ENCODE results near the gene ADAMTS2. TPM values are rescaled to one million over a fixed set of nuclear protein-coding genes. Genes with fewer than 3 reads are reported as not detected.

Gene ADAMTS2
- total and polyA plus RNA-seq, 2 of the 4 experiments (the other 2 are of a cell fraction), result 19.0 to 58.8 TPM

- Histone ChIP-seq H2BK120ac (ENCODE audit: low read depth, low read length) (peak overlapping the region; percentile 72; the same call in 1 of the 2 replicates), H3K4me3 (ENCODE audit: insufficient read depth, low read depth, low read length) (no peak overlapping the region), H2AFZ (replicated peaks; ENCODE audit: low read length, poor library complexity) (peak overlapping the region; percentile 35), H4K8ac (ENCODE audit: low read depth in 2 of 2, low read length in 2 of 2) (no peak overlapping the region), H3K4me1 (ENCODE audit: control insufficient read depth, insufficient read depth, low read length) (peaks cover 22% of the 10 kb centered on the region), H2AK9ac (replicated peaks; ENCODE audit: low read depth, low read length, poor library complexity) (peak overlapping the region; percentile 71), H3K18ac (ENCODE audit: low read depth, low read length) (0 out of 2 replicates have a peak overlapping the region, but pooled peaks have one; percentile 2), H2BK5ac (ENCODE audit: low read depth, low read length, poor library complexity, severe bottlenecking) (peak overlapping the region; percentile 60), H3K23ac (ENCODE audit: low read depth, low read length) (0 out of 2 replicates have a peak overlapping the region, but pooled peaks have one; percentile 68), H3K27me3 (ENCODE audit: control insufficient read depth, insufficient read depth, low read length) (no peaks in the 10 kb centered on the region), H3K4me2 (ENCODE audit: low read depth, low read length) (no peak overlapping the region), H2AK5ac (ENCODE audit: low read depth, low read length) (peak overlapping the region; percentile 87), H3K27ac (ENCODE audit: insufficient read depth, low read length) (no peak overlapping the region), H3K14ac (replicated peaks; ENCODE audit: low read depth, low read length) (peak overlapping the region; percentile 68), H3K79me1 (ENCODE audit: low read depth in 1 of 2, low read length in 2 of 2) (peaks cover 14 to 50% of the 10 kb centered on the region in 2 experiments; a peak in 3 of 4 replicates), H3K56ac (ENCODE audit: extremely low read depth, insufficient read depth, low read length) (no peak overlapping the region), H3K9ac (ENCODE audit: low read depth, low read length) (no peak overlapping the region), H2BK15ac (ENCODE audit: low read depth, low read length) (no peak overlapping the region), H2BK20ac (ENCODE audit: low read depth, low read length) (no peak overlapping the region), H4K91ac (ENCODE audit: insufficient read depth, low read depth, low read length) (peak overlapping the region; percentile 73; the same call in 1 of the 2 replicates), H3K36me3 (ENCODE audit: control insufficient read depth, insufficient read depth, low read length) (no peaks in the 10 kb centered on the region), H3K4ac (ENCODE audit: low read depth, low read length) (peak overlapping the region; percentile 66), H3K9me1 (ENCODE audit: insufficient read depth, low read length) (peaks cover 22% of the 10 kb centered on the region), H4K5ac (ENCODE audit: low read depth, low read length) (no peak overlapping the region), H4K20me1 (ENCODE audit: insufficient read depth, low read length) (peaks cover 4% of the 10 kb centered on the region; the same call in 1 of the 2 replicates), H3K9me3 (ENCODE audit: control insufficient read depth, insufficient read depth, low read length) (no peaks in the 10 kb centered on the region; the same call in none of the 2 replicates)
- DNase-seq (peak; percentile 43), ATAC-seq (ENCODE audit: low read depth) (no peak)
- ChIA-PET POLR2A (ENCODE audit: unreplicated experiment) (no interaction called here), CTCF (no interaction called here)
- in situ Hi-C loops (cut with MboI; ENCODE audit: low sequenced_read_pairs), result no loop called here
- WGBS, 2 experiments (ENCODE audit: extremely low coverage in 2 of 2, insufficient read length in 1 of 2), result 89% methylated on average over 21 of the region's 29 CpGs; no CpG with 5 or more reads in 1 of the 2 experiments
- TF ChIP-seq MXI1 (IDR thresholded peaks at IDR 0.05; ENCODE audit: borderline replicate concordance, low read depth, low read length) (no peak), USF2 (IDR thresholded peaks at IDR 0.05; ENCODE audit: low read depth, low read length) (peak; percentile 26; the same call in 1 of the 2 replicates), RFX5 (IDR thresholded peaks at IDR 0.05; ENCODE audit: low read depth, low read length) (no peak), MAFK (IDR thresholded peaks at IDR 0.05; ENCODE audit: low read depth, low read length) (no peak), MAZ (IDR thresholded peaks at IDR 0.05; ENCODE audit: borderline replicate concordance, low read depth, low read length) (no peak)
- BruUV-seq (replicated peaks), result no TSS peak
- dilution Hi-C loops (cut with HindIII; ENCODE audit: low sequenced_read_pairs, unreplicated experiment), result no loop called here
- intact Hi-C loops (cut with micrococcal nuclease), result loop anchor here (10.0 kb wide), 1 partner anchor 248 kb away; the partner anchor contains the start of gene RUFY1
Observed at GRCh38 chr5:179307013-179307800, 38.1 kb downstream of the ADAMTS2 start.
